Stimulated activated CD8-positive, alpha-beta memory T cell treated with anti-CD3 and anti-CD28 coated beads, Interleukin-4, amount 100 ng/mL, for 4 hours (primary cell): ENCODE measurements around the gene WNT7A.

Source experiments
- DNase-seq, 2 donors: peaks; one replicate each; pipeline ENCODE4 v3.0.0-alpha.2; 2020; ENCODE audit warnings: low read depth in 2 of 2, low spot score in 1 of 2

Gene WNT7A

DNA sequence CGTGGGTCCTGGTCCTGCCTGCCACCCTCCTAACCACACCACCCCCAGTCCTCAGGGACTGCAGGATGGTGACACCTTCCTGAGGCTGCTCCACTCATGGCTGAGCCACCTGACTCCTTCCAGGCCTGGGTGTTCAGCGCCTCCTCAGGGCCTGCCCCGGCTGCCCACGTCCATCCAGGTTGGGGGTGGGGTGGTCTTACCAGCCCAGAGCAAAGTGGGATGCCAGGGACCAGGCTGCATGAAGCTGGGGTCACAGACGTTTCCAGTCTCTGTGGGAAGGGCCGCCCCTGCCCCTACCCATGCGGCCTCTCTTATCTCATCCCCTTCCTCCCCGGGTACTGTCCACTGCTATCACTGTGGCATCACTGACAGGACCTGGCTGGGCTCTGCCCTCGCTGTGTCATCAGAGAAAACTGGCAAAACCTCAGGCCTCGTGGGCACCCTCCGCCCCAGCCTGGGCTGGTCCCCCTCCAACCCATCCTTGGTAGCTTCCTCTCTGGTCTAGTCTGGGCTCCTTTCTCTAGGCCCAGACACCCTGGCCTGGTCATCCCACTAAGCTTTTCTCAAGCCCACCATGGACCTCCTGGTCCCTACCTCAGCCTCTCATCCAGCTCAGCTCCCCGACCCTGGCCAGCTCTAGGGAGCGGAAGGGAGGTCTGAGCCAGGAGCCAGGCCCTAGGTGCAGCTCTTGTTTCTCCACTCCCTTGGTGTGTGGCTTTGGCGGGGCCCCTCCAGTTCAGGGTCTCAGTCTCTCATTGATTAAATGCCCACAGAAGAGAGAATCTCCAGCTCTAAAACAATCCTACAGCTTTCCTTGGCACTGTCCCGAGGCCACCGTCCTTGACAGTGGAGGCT, 32.9 kb downstream of the WNT7A start:
- no peak for DNase-seq

- DNase-seq: no peak
Measured at GRCh38 chr3:13846238-13846637, 33.6 kb downstream of the WNT7A start.

GRCh38 chr3:13845806-13846205, 34.1 kb downstream of the WNT7A start:
- no peak for DNase-seq

DNA sequence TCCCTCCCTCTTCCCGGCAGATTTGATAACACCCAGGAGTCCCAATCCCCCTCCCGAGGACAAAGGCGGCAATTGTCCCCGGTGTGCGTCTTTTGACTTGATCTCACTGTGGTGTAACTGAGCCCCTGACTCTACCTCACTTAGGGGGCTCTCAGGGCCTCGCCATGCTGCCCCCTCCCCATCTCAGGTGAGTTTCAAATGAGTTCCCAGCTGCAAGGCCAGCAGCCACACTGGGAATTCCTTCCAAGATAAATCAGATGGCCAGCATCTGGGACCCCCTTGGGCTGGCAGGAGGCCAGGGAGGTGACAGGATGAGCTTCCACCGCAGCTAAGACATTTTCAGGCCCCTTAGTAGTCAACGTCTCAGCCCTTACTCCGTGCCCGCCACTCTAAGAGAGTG, 35.0 kb downstream of the WNT7A start:
- no peak for DNase-seq

DNA sequence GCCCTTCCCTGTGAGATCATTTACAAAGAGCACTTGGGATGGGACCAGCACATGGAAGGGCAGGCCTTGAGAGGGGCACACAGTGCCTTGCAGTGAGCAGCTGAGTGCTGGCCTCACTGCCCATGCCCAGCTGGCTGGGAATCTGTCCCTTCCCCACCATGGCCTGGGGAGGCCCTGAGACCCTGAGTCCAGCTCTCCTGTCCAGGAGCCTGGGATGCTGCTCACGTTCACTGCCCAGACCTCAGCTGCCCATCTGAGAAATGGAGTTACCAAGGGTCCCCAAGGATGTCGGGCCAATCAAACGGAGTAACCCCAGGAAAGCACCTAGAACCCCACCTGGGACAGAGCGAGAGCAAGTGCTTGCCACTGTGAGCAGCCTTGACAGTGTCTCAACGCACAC, 35.6 kb downstream of the WNT7A start:
- no peak for DNase-seq

DNA sequence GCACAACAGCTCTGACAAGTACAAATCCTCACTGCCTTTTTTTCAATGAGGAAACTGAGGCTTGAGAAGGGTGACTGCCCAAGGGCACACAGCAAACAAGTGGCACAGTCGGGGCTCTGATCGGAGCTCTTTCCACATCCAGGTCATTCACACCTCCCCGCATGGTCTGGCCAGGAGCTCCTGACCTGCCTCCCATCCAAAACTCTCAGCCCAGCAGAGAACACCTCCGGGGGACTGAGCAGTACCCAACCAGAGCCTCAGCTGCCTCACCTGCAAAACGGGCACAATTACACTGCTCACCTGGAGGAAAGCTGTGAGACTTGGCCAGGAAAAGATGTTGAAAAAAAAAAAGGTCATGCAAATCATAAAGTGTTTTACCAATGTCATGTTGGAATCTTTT, 36.5 kb downstream of the WNT7A start:
- no peak for DNase-seq

DNA sequence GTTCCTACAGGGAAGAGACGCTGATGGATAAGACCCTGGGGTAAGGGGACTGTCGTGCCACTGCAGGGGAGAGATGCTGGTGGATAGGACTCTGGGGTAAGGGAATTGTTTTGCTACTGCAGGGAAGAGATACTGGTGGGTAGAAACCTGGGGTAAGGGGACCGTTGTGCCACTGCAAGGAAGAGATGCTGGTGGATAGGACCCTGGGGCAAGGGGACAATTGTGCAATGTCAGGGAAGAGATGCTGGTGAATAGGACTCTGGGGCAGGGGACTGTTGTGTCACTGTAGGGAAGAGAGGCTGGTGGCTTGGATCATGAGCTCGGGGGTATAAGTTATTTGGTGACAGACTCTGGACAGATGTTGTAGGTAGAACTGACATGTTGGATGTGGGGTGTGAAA, 37.6 kb downstream of the WNT7A start:
- DNase-seq: no peak

- DNase-seq: no peak
Measured at GRCh38 chr3:13841826-13842225, 38.0 kb downstream of the WNT7A start.

DNA sequence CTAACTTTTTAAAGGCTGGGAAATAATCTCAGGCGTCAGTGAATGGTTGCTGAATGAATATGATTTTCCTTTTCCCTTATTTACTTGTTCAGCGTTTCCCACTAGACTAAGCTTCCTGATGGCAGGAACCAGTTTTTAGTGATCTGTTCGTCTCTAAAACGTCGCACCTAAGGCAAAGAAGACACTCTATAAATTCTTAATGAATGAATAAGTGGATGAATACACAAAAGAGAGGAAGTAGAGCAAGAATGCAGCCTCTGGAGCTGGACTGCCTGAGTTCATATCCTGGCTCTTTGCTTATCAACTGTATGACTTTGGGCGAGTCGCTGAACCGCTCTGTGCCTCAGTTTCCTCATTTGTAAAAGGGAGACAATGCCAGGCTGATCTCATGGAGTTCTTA, 38.7 kb downstream of the WNT7A start:
- DNase-seq: no peak

DNA sequence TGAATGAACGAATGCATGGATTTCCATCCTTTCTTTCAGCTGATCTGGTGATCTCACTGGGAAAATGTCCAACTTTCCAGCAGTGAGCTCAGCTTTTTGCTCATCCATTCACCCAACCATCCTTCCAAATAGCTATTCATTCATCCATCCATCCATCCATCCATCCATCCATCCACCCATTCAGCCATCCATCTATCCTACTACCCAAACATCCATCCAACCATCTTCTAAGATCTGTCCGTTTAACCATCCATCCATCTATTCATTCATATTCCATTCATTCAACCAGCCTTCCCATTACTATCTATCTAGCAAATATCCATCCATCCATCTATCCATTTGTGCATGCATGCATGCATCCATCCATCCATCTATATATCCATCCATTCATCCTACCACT, 39.4 kb downstream of the WNT7A start:
- no peak for DNase-seq

GRCh38 chr3:13839726-13840340, 40.0 kb downstream of the WNT7A start:
- no peak for DNase-seq

DNA sequence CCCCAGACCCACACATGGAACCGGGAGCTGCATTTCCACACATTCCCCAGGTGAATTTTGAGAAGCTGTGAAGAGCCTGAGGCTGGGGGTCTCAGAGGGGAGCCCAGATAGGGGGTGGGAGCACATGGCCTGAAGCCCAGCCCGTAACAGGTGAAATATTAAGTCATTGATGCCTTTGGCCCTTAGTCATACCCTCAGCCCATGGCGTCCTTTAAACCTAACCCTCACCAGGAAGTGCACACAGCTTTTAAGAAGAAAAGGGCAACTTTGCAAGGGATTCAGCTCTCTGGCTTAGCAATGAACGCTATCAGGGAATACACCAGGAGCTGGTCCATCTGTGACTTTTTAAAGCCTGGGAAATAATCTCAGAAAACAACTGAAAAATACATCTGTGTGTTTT, 40.6 kb downstream of the WNT7A start:
- DNase-seq: no peak

DNA sequence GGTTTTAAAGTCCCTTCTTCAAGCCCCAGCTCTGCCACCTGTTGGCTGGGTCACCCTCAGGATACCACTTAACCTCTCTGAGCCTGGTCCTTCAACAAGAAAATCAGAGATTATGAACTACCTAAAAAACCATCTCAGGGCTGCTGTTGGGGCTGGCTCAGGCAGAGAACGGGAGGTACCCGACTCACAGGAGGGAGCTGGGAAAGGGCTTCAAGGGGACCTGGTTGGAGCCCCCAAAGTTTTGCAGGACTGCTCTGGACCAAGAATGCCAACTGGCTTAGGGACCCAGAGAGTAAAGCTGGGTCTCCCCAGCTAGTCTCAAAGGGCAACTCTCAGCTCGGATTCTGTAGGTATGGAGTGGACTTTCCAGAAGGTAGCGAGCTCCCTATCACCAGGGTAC, 41.5 kb downstream of the WNT7A start:
- DNase-seq: no peak

DNA sequence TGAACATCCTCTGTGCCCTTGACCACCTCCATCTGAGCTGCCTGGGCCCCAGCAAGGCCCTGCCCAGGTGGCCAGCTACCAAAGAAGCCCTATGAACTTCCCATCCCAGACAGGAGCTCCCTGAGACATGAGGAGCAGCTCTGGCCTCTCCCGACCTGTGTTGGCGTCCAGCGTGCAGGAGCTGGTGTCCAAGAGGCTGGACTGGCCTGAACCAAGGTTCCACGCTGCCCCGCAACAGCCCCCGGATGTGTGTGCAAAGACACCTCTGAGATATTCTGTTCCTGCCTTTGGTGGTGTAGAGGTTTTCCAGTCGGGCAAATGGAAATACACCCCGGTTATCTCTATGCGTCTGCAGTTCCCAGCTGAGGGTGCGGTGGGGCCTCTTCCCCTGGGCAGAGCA, 42.1 kb downstream of the WNT7A start:
- DNase-seq: no peak

GRCh38 chr3:13836658-13837587, 42.9 kb downstream of the WNT7A start:
- DNase-seq: no peak

DNA sequence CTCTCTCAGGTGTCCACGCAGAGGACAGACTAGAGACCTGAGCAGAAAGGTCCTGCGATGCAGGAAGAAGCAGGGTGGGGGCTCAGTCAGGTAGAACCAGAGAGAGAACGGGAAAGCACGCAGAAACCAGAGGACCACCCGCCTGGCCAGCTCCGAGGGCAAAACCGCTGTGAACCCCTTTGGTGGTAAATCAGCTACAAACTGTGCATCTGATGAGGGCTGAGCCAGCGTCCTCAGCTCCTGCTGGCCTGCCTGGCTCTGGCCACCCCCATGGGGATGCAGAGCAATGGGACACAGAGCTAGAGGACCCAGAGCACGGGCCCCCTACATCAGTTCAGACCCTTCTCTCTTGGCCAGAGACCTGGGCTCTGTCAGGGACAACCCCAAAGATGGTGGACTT, 44.6 kb downstream of the WNT7A start:
- DNase-seq: no peak

GRCh38 chr3:13834258-13835035, 45.4 kb downstream of the WNT7A start:
- no peak for DNase-seq

DNA sequence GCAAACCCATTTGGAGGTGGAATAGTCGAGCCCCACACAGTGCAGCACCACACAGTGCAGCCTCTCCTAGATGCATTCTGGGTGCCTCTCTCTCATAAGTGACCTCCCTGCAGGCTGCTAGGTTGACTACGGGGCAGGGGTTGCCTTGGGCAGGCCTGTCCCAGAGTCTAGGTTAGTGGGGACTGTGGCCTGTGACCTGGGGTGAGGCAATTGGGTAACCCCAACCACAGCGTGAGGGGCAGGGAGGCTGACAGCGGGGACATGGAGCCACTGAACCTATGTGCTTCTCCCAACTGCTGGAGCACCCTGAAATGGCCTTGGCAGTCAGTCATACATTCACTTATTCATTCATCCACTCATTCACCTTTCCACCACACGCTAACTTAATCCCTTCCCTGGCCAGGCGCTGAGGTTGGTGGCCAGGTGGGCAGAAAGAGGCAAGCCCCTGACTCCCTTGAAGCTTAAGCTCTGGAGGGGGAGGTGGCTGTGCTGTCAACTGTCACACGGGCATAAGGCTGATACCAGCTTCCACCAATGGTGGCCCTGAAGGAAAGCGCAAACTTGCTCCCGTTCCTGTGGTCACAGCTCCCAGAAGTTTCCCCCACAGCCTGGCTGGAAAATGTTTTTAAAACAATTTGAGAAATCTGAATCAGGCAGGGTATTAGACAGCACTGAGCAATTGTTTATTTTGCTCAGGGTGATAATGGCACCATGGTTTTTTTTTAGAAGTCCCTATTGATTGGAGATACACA, 46.2 kb downstream of the WNT7A start:
- no peak for DNase-seq

DNA sequence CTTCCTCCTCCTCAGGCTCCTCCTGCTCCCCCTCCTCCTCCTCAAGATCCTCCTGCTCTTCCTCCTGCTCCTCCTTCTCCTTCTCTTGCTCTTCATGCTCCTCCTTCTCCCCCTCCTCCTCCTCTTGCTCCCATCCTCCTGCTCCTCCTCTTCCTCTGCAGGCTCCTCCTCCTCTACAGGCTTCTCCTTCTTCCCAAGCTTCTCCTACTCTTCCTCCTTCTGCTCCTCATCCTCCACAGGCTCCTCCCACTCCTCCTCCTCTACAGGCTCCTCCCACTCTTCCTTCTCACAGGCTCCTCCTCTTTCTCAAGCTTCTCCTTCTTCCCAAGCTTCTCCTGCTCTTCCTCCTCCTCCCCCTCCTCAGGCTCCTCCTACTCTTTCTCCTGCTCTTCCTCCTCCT, 47.7 kb downstream of the WNT7A start:
- no peak for DNase-seq

DNA sequence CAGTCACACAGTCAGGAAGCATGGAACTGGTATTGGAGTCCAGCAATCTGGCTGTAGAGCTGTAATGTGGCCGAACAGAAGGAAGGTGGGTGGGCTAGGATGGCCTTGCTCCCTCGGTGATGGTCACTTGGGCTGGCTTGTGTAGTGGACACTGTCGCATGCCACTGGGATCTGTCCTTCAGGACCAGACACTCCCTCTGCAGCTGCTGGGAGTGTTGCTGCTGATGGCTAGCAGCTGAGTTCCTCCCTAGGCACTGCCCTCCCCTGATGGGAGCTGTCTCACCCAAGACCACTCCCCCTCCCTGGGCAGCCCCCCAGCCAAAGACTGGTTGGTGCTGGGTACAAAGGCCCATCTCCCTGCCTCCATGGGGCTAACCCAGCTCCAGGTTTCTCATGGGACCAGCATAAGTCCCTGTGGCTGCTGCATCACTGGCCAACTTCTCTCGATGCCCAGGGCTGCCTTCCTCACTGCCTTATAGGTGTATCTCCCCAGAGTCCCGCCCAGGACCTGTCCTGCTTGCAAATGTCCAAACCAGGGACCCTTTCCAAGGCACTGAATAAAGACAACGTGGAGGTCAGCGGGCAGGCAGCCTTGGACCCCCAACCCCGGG, 48.4 kb downstream of the WNT7A start:
- DNase-seq: no peak
